CD4-positive, alpha-beta memory T cell (primary cell): Measurements from ENCODE around the gene BMAL2. TPM values are rescaled to one million over a fixed set of nuclear protein-coding genes. Genes with fewer than 3 reads are reported as not detected.

ENCODE experiments used
- CTCF ChIA-PET: fragments of 350-600 bp; sonication (Branson Sonifier 250); formaldehyde crosslinking; loops from one replicate; lab custom pipeline; 2021; ENCODE audit warnings: inconsistent platforms; ENCODE audit not compliant: partially characterized antibody; lab: Charles Lee
- POLR2A ChIA-PET: fragments of 350-600 bp; sonication (Branson Sonifier 250); formaldehyde crosslinking; loops from one replicate; lab custom pipeline; 2021; ENCODE audit not compliant: partially characterized antibody; lab: Charles Lee
- DNase-seq, 5 donors: peaks; one replicate each; pipeline versions ENCODE4 v3.0.0 to v3.0.0-alpha.2; 2020 to 2022; ENCODE audit warnings: mixed read lengths in 1 of 5
- H3K27ac ChIP-seq: one replicate; pipeline ENCODE4 v1.7.0; 2013; ENCODE audit warnings: low read depth, low read length
- H3K27me3 ChIP-seq: 2 replicates; pipeline ENCODE4 v1.7.0; 2013; ENCODE audit warnings: mild to moderate bottlenecking, low read length, moderate library complexity; ENCODE audit not compliant: insufficient read depth
- H3K36me3 ChIP-seq: 2 replicates; pipeline ENCODE4 v1.7.0; 2013; ENCODE audit warnings: mild to moderate bottlenecking, low read length, moderate library complexity; ENCODE audit not compliant: insufficient read depth
- H3K4me1 ChIP-seq: 2 replicates; pipeline ENCODE4 v1.7.0; 2013; ENCODE audit warnings: mild to moderate bottlenecking, low read length, moderate library complexity; ENCODE audit not compliant: insufficient read depth
- H3K4me3 ChIP-seq, 2 donors: one replicate each; pipeline ENCODE4 v1.7.0; 2013; ENCODE audit warnings: low read length in 2 of 2, mild to moderate bottlenecking in 1 of 2
- H3K9me3 ChIP-seq, 2 donors: one replicate each; pipeline ENCODE4 v1.7.0; 2013; ENCODE audit warnings: low read length in 2 of 2, control low read depth in 1 of 2; ENCODE audit not compliant: control insufficient read depth in 1 of 2
- H3K27ac Mint-ChIP-seq, 7 donors: one replicate each; pipeline ENCODE4 v1.8.0; 2020 to 2021; ENCODE audit warnings: mixed read lengths in 7 of 7, mild to moderate bottlenecking in 6 of 7, inconsistent platforms in 3 of 7, moderate library complexity in 3 of 7
- H3K27me3 Mint-ChIP-seq, 2 donors: one replicate each; pipeline ENCODE4 v1.8.0; 2020 to 2021; ENCODE audit warnings: mixed read lengths in 2 of 2
- H3K36me3 Mint-ChIP-seq, 2 donors: one replicate each; pipeline ENCODE4 v1.8.0; 2020 to 2021; ENCODE audit warnings: mixed read lengths in 2 of 2, inconsistent platforms in 1 of 2, mild to moderate bottlenecking in 1 of 2
- H3K4me1 Mint-ChIP-seq, 4 donors: one replicate each; pipeline ENCODE4 v1.8.0; 2020 to 2021; ENCODE audit warnings: mixed read lengths in 4 of 4, mild to moderate bottlenecking in 1 of 4
- H3K4me3 Mint-ChIP-seq, 8 donors: one replicate each; pipeline ENCODE4 v1.8.0; 2020 to 2021; ENCODE audit warnings: mixed read lengths in 8 of 8, mild to moderate bottlenecking in 7 of 8, moderate library complexity in 6 of 8, inconsistent platforms in 3 of 8
- H3K9me3 Mint-ChIP-seq, 8 donors: one replicate each; pipeline ENCODE4 v1.8.0; 2020 to 2021; ENCODE audit warnings: mixed read lengths in 8 of 8, mild to moderate bottlenecking in 5 of 8, inconsistent platforms in 3 of 8, moderate library complexity in 1 of 8
- intact Hi-C: fragments of 100-400 bp; cut with micrococcal nuclease; formaldehyde crosslinking; loops from one replicate; pipeline ENCODE4 v1.15.1; 2023
- polyA plus RNA-seq, 2 donors: library from polyadenylated mRNA; unstranded; fragments of 300-500 nt; fragmentation: Illumina TruSeq; gene quantifications; one replicate each; pipeline ENCODE4 v1.2.3, GENCODE V29; 2021
- total RNA-seq, 2 experiments: library from RNA; stranded (reverse); gene quantifications; one replicate each; pipeline ENCODE4 v1.2.3, GENCODE V29; 2021

The BMAL2 gene
- total and polyA plus RNA-seq, 4 experiments from 2014 or later: 0.17 to 0.32 (median 0.20) TPM; not detected in 1

- H3K27ac Mint-ChIP-seq: peak overlapping the region in 3 of 7 donors; percentile 2 to 48 (median 40)
These were observed 29.2 kb upstream of the BMAL2 start for GRCh38 chr12:27303139-27304111.

GRCh38 chr12:27304856-27305255 is 27.8 kb upstream of the BMAL2 start:
- no peak for DNase-seq
- no peaks in the 10 kb centered on the region for H3K4me1 ChIP-seq
- H3K4me1 Mint-ChIP-seq: no peaks in the 10 kb centered on the region
- no peaks in the 10 kb centered on the region for H3K27me3 Mint-ChIP-seq
- H3K4me3 Mint-ChIP-seq: no peak overlapping the region
- no peaks in the 10 kb centered on the region for H3K9me3 ChIP-seq
- peaks cover 14% of the 10 kb centered on the region for H3K36me3 ChIP-seq
- peaks cover 0 to 1% (median 0%) of the 10 kb centered on the region in 8 donors for H3K9me3 Mint-ChIP-seq
- intact Hi-C loops: loop anchor here (5.0 to 10.0 kb wide), 2 partner anchors 60 to 163 kb away; partner anchors contain the start of gene STK38L
- H3K27ac ChIP-seq: no peak overlapping the region
- H3K36me3 Mint-ChIP-seq: peaks cover 6 to 23% of the 10 kb centered on the region in 2 donors
- ChIA-PET POLR2A (interaction anchor here (1.0 kb wide), 1 partner anchor 289 kb away, joined by 4 read pairs; no protein-coding TSS in a partner anchor), CTCF (interaction anchor here (0.8 to 8.4 kb wide), 14 partner anchors 9 to 473 kb away, joined by 3 to 84 read pairs (median 6); partner anchors contain the start of genes MED21 and TM7SF3)
- H3K27me3 ChIP-seq: no peaks in the 10 kb centered on the region
- no peak overlapping the region for H3K4me3 ChIP-seq
- peak overlapping the region in 1 of 7 donors; percentile 35 for H3K27ac Mint-ChIP-seq

More at GRCh38 chr12:27303139-27304111, 29.2 kb upstream of the BMAL2 start:
- no peaks in the 10 kb centered on the region for H3K27me3 Mint-ChIP-seq
- POLR2A ChIA-PET: no interaction called here
- CTCF ChIA-PET: interaction anchor here (0.7 to 8.4 kb wide), 9 partner anchors 11 to 451 kb away, joined by 3 to 84 read pairs (median 4); partner anchors contain the start of genes MED21 and TM7SF3
- no peaks in the 10 kb centered on the region for H3K9me3 ChIP-seq
- H3K4me1 ChIP-seq: no peaks in the 10 kb centered on the region
- no peaks in the 10 kb centered on the region for H3K4me1 Mint-ChIP-seq
- no peak for DNase-seq
- H3K27me3 ChIP-seq: no peaks in the 10 kb centered on the region
- H3K4me3 ChIP-seq: no peak overlapping the region
- H3K36me3 ChIP-seq: peaks cover 5% of the 10 kb centered on the region
- intact Hi-C loops: loop anchor here (10.0 kb wide), 1 partner anchor 59 kb away; the partner anchor contains the start of gene STK38L
- H3K36me3 Mint-ChIP-seq: peaks cover 8 to 21% of the 10 kb centered on the region in 2 donors
- no peak overlapping the region for H3K27ac ChIP-seq
- H3K9me3 Mint-ChIP-seq: peaks cover 0 to 1% (median 0%) of the 10 kb centered on the region in 8 donors
- no peak overlapping the region for H3K4me3 Mint-ChIP-seq

- no peaks in the 10 kb centered on the region for H3K27me3 Mint-ChIP-seq
- Histone ChIP-seq H3K27me3 (no peaks in the 10 kb centered on the region), H3K9me3 (no peaks in the 10 kb centered on the region), H3K4me1 (no peaks in the 10 kb centered on the region), H3K36me3 (peaks cover 10% of the 10 kb centered on the region), H3K4me3 (no peak overlapping the region), H3K27ac (no peak overlapping the region)
- no peaks in the 10 kb centered on the region for H3K4me1 Mint-ChIP-seq
- H3K36me3 Mint-ChIP-seq: peaks cover 13 to 22% of the 10 kb centered on the region in 2 donors
- CTCF ChIA-PET: interaction anchor here (0.5 to 8.4 kb wide), 34 partner anchors 9 to 1425 kb away, joined by 3 to 84 read pairs (median 4); partner anchors contain the start of genes BMAL2, ITPR2, MED21 and STK38L
- H3K9me3 Mint-ChIP-seq: peaks cover 0 to 1% (median 0%) of the 10 kb centered on the region in 8 donors
- DNase-seq: peak in 4 of 5 donors; percentile 28 to 42 (median 36)
- H3K27ac Mint-ChIP-seq: peak overlapping the region in 4 of 7 donors; percentile 29 to 35 (median 32)
- POLR2A ChIA-PET: interaction anchor here (0.8 to 1.6 kb wide), 2 partner anchors 290 to 448 kb away, joined by 3 to 6 read pairs; no protein-coding TSS in a partner anchor
- intact Hi-C loops: loop anchor here (1.0 to 10.0 kb wide), 5 partner anchors 61 to 1209 kb away; partner anchors contain the start of gene STK38L
- no peak overlapping the region for H3K4me3 Mint-ChIP-seq
These were observed 26.8 kb upstream of the BMAL2 start for GRCh38 chr12:27305673-27306456.

GRCh38 chr12:27309293-27309994 is 23.2 kb upstream of the BMAL2 start:
- Mint-ChIP-seq H3K36me3 (peaks cover 31 to 33% of the 10 kb centered on the region in 2 donors), H3K4me3 (no peak overlapping the region), H3K4me1 (no peaks in the 10 kb centered on the region), H3K27ac (no peak overlapping the region), H3K27me3 (no peaks in the 10 kb centered on the region), H3K9me3 (peaks cover 0 to 1% (median 0%) of the 10 kb centered on the region in 8 donors)
- POLR2A ChIA-PET: no interaction called here
- Histone ChIP-seq H3K9me3 (no peaks in the 10 kb centered on the region), H3K36me3 (peaks cover 10% of the 10 kb centered on the region), H3K27me3 (no peaks in the 10 kb centered on the region), H3K27ac (no peak overlapping the region), H3K4me3 (no peak overlapping the region), H3K4me1 (no peaks in the 10 kb centered on the region)
- intact Hi-C loops: loop anchor here (5.0 to 10.0 kb wide), 2 partner anchors 65 to 167 kb away; partner anchors contain the start of gene STK38L
- CTCF ChIA-PET: interaction anchor here (0.6 to 1.8 kb wide), 3 partner anchors 9 to 424 kb away, joined by 3 read pairs; no protein-coding TSS in a partner anchor
- DNase-seq: no peak

DNA sequence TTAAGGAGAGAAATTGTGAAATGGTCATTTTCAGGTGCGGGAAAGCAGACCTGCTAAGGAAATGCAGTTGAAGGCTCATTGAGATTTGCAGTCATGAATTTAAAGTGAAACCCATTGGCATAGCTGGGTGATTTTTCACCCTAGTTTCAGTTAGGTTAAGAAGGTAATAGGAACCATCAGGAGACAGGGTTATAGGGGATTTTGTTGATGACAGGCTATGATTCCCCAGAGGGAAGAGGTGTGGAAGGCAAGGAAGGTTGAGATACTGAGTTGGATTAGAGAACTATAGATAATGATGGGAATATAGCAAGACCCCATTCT is 22.7 kb upstream of the BMAL2 start:
- no peak overlapping the region for H3K27ac ChIP-seq
- H3K36me3 Mint-ChIP-seq: peaks cover 32 to 38% of the 10 kb centered on the region in 2 donors
- H3K4me3 Mint-ChIP-seq: no peak overlapping the region

DNA sequence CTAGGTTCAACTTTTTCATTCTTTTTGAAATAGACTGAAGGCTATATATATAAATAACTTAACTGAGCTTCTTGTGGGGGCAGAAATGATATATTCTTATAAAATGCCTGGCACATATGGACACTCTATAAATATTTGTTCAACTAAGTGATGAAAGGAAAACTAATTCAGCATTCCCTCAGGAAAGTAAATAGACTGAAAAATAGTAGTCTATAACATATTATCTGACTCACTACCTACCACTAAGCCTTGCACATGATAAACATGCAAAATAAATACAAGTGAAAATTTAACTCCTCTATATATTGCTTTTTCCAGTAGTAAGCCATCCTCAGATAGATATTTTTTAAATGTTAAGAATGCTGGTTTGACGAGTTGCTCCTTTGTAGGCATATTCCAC is 15.7 kb upstream of the BMAL2 start:
- ChIA-PET CTCF (interaction anchor here (0.7 to 1.5 kb wide), 3 partner anchors 10 to 432 kb away, joined by 3 read pairs; no protein-coding TSS in a partner anchor), POLR2A (no interaction called here)
- Mint-ChIP-seq H3K9me3 (no peaks in the 10 kb centered on the region), H3K36me3 (peaks cover 28 to 50% of the 10 kb centered on the region in 2 donors), H3K4me3 (no peak overlapping the region), H3K27me3 (no peaks in the 10 kb centered on the region), H3K27ac (no peak overlapping the region), H3K4me1 (no peaks in the 10 kb centered on the region)
- no peaks in the 10 kb centered on the region for H3K36me3 ChIP-seq
- H3K27ac ChIP-seq: no peak overlapping the region
- no peaks in the 10 kb centered on the region for H3K4me1 ChIP-seq
- intact Hi-C loops: no loop called here
- H3K9me3 ChIP-seq: no peaks in the 10 kb centered on the region
- H3K27me3 ChIP-seq: no peaks in the 10 kb centered on the region
- DNase-seq: no peak
- H3K4me3 ChIP-seq: no peak overlapping the region

More for the DNA sequence above, 22.7 kb upstream of the BMAL2 start:
- ChIA-PET POLR2A (no interaction called here), CTCF (interaction anchor here (1.8 kb wide), 1 partner anchor 9 kb away, joined by 3 read pairs; no protein-coding TSS in a partner anchor)
- intact Hi-C loops: loop anchor here (5.0 to 10.0 kb wide), 2 partner anchors 65 to 168 kb away; partner anchors contain the start of gene STK38L
- no peaks in the 10 kb centered on the region for H3K9me3 ChIP-seq
- H3K36me3 ChIP-seq: peaks cover 10% of the 10 kb centered on the region
- no peak overlapping the region for H3K4me3 ChIP-seq
- DNase-seq: no peak
- no peaks in the 10 kb centered on the region for H3K27me3 ChIP-seq
- Mint-ChIP-seq H3K4me1 (no peaks in the 10 kb centered on the region), H3K27ac (no peak overlapping the region), H3K27me3 (no peaks in the 10 kb centered on the region), H3K9me3 (peaks cover 0 to 1% (median 0%) of the 10 kb centered on the region in 8 donors)
- no peaks in the 10 kb centered on the region for H3K4me1 ChIP-seq
